Endometrial microvascular endothelial cells (primary cell): ENCODE measurements around the gene DCXR. TPM values are rescaled to one million over a fixed set of nuclear protein-coding genes. Genes with fewer than 3 reads are reported as not detected.

Experiments
- in situ Hi-C: cut with HindIII; loops from 2 replicates; pipeline ENCODE4 v1.10.0; 2017; ENCODE audit warnings: low sequenced_read_pairs, low pct_unique_long_range_greater_than_20kb; ENCODE audit errors: inconsistent ontology term
- total RNA-seq: library from RNA; depleted of rRNA; stranded (reverse); fragments of >200 nt; gene quantifications from one replicate; pipeline ENCODE4 v1.2.3, GENCODE V29; 2015; ENCODE audit errors: inconsistent ontology term

DCXR gene
- total RNA-seq, 1 donor from 2014 or later = 133 TPM

- in situ Hi-C loops = no loop called here
Observed at GRCh38 chr17:82076018-82076784, 38.7 kb upstream of the DCXR start.

DNA sequence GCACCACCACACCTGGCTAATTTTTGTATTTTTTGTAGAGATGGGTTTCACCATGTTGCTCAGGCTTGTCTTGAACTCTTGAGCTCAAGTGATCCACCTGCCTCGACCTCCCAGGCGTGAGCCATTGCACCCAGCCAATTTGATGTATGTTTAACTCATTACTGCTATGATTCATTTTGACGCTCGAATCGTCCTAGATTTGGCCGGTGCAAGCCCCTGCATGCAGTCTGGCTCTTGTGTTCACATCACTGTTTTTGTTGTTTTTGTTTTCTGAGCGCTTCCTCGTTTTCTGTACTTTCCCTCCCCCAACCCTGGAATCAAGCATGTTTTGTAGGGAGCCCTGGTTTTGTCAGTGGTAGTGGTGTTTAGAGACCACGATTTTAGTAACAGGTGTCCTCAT, 35.9 kb upstream of the DCXR start:
- in situ Hi-C loops = no loop called here

- in situ Hi-C loops = no loop called here
Observed at GRCh38 chr17:82072827-82073226, 35.3 kb upstream of the DCXR start.

DNA sequence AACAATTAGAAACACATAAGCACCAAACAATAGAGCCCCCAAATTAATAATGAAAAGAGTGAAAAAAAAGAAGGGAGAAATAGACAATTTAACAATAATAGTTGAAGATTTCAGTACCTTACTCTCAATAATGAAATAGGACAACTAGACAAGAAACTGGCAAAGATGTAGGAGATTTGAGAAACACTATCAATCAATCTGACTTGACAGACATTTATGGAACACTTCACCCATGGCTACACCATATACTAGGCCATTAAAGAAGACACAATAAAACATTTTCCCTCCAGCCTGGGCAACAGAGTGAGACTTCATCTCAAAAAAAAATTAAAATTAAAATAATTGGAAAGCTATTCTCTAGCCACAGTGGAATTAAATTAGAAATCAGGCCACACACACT, 33.1 kb upstream of the DCXR start:
- in situ Hi-C loops = no loop called here

- in situ Hi-C loops = no loop called here
Observed at GRCh38 chr17:82065638-82066303, 28.3 kb upstream of the DCXR start, which contains the start of gene DUS1L. Gene DUS1L (minus strand): TSS chr17:82065804. CDS start chr17:82065059, 745 bp downstream.

DNA sequence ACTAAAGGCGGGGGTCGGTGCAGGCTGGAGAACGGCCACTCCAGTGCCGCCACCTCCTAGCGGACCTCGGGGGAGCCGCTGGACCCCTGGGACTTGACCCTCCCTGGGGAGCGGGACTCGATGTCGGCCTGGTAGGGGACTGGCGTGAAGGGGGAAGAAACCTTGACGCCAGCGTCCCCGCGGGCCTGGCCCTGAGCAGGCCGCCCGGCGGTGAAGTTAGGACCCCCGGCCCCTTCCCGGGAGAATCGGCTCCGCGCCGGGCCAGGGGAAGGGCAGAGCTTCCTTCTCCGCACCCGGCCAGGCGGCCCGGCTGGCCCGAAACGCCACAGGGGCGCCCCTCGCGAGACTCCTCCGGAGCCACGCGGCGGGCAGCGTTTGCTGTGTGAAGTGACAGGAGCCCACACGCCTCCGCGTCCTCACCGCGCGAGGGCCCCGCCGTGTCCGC, 27.7 kb upstream of the DCXR start:
- in situ Hi-C loops = no loop called here

DNA sequence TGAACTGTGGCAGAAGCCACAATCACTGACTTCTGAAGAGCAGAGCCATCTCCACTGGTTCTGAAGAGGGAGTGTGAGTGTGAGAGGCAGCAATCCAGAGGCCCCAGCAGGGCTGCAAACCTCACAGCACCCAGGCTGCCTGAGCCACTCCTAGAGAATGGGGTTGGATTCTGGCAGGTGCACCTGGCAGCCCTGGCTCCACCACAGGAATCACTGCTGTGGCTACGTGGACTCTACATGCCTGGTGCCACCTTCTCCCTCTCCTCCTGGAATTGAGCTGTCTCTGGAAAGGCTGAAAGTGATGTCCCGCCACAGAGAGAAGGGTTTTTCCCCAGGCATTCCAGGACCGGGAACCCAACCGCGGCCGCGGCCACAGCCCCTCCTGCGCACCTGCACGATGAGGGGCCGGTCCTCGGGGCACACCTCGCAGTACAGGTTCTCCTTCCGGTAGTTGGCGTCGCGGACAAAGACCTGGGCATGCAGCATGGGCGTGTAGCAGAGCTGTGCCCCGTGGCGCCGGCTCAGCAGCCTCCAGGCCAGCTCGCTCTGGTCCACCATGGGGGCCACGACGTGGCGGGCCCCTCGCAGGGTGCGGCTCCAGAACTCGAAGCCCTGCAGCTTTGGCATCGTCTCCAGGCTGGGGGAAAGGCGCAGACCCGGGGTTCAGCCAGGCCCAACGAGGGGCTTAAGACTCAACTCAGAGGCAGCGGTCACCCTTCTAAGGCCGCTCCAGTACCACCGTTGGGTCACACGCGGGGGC, 27.1 kb upstream of the DCXR start:
- in situ Hi-C loops = no loop called here

- in situ Hi-C loops = no loop called here
Observed at GRCh38 chr17:82063424-82064415, 26.2 kb upstream of the DCXR start.

DNA sequence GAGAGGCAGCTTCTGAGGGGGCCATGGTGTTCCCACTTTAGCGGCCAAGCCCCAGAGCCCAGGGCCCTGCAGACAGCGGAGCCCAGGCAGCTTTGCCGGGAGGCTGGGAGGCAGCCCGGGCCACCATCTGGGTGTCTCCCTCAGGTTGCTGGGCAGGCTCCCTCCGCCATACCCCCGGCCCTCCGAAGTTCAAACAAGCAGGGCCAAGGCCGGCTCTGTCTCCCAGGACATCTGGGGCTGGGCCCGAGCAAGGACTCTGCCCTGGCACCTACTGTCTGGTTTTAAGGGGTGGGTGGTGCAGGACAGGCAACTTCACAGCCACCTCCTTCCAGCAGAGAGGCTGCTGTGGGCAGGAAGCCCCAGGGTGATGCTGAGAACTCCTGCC, 25.5 kb upstream of the DCXR start:
- in situ Hi-C loops = no loop called here

- in situ Hi-C loops = no loop called here
Observed at GRCh38 chr17:82062076-82062983, 24.8 kb upstream of the DCXR start.

DNA sequence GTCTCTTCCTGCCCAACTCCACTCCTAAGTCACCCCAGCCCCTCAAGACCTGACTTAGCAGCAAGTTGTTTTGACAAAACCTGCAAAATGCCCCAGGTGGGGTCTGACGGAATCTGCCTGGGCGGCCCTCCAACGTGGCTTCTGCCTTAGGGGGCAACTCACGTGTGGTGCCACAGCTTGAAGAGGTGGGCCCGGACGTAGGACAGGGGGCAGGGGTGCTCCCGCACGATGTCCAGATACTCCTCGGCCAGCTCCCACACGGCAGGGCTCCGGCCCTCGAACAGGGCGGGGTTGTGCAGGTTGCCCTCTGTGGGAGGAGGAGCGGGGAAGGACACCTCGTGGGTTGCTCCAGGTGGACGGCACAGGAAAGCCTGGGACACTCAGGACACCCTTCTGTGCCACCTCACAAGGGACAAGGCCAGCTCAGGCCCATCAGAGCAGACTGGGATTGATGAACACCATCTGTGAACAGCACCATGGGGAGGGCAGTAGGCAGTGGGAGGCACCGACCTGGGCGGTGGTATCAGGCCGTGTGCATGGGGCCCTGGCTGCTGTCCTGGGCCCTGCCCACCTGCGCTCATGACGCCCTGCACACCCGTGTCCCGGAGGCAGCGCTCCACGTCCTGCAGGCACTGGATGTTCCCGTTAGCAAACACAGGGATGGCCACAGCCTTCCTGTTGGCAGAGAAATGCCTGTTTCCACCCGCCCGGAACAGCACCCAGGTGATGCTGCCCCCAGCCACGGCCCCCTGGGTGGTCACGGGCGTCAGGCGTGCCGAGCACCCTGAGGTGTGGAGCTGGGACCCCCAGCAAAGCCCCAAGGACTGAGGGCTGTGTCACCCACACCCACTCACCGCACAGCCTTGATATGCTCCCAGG, 23.8 kb upstream of the DCXR start:
- in situ Hi-C loops = no loop called here

DNA sequence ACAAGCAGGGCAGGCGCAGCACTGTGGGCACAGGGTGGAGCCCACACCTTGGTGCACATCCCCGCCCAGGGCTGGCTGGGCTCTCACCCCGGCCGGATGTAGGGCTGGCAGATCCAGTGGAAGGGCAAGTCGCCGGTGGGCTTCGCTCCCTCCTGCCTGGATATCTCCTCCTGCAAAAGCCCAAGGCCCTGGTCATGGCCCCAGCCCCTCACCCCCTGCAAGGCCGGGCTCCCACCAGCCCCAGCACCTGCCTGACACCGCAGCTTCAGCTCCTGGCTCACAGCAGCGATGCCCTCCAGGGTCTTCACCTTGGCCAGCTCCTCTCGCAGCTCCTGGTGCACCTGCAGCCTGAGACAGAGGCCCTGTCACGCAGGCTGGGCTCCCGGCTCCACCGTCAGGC, 23.1 kb upstream of the DCXR start:
- in situ Hi-C loops = no loop called here

DNA sequence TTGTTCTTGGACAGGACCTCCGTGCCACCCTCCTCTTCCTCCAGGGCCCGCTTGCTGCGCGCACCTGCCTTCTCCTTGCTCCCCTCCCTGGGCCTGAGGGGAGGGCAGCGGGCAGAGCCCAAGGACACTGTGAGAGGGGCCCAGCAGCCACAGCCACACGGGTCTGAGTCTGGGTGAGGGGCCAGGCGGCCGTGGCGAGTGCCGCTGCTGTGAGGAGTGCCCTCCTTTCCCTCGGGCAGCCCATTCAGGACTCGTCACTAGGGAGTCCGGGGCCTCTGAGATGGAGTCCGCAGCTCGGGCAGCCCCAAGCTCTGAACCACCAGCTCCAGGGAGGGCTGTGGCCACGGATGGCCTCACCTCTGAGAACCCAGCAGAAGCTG, 22.5 kb upstream of the DCXR start:
- in situ Hi-C loops = no loop called here

- in situ Hi-C loops = no loop called here
Observed at GRCh38 chr17:82059272-82060000, 21.9 kb upstream of the DCXR start.

DNA sequence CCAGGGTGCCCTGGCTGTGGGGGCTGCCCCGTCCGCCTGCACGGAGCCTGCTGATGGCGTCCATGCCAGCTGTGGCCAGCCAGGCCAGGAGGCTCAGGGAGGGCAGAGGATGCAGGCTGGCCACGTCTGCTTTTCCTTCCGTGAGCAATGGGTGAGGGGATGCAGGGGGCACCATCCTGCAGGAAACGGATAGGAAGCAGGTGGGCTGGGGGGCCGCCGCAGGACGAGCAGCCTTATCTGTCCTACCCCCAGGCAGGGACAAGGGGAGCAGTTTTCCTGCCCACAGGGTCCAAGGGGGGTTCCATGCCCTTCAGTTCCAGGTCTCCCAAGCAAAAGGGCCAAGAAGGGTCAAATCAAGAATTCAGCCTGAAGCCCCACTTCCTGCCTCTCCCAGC, 21.4 kb upstream of the DCXR start:
- in situ Hi-C loops = no loop called here

GRCh38 chr17:82058230-82058854, 20.8 kb upstream of the DCXR start:
- in situ Hi-C loops = no loop called here
